Stomach smooth muscle (tissue), 2 donors: ENCODE results near the gene CASP8.

Source experiments
- H3K27ac ChIP-seq: one replicate; pipeline ENCODE4 v1.7.0; 2013; ENCODE audit warnings: mild to moderate bottlenecking, low read length, inconsistent platforms
- H3K27me3 ChIP-seq, 2 donors: one replicate each; pipeline ENCODE4 v1.7.0; 2013; ENCODE audit warnings: low read length in 2 of 2; ENCODE audit not compliant: insufficient read depth in 2 of 2, control insufficient read depth in 1 of 2
- H3K36me3 ChIP-seq, 2 donors: one replicate each; pipeline ENCODE4 v1.7.0; 2013; ENCODE audit warnings: low read length in 2 of 2; ENCODE audit not compliant: control insufficient read depth in 2 of 2, insufficient read depth in 2 of 2
- H3K4me1 ChIP-seq: one replicate; pipeline ENCODE4 v1.7.0; 2013; ENCODE audit warnings: low read length; ENCODE audit not compliant: control insufficient read depth, insufficient read depth
- H3K4me3 ChIP-seq, 2 donors: one replicate each; pipeline ENCODE4 v1.7.0; 2013; ENCODE audit warnings: low read length in 2 of 2
- H3K9ac ChIP-seq, 2 donors: one replicate each; pipeline ENCODE4 v1.7.0; 2013; ENCODE audit warnings: low read length in 2 of 2, mild to moderate bottlenecking in 1 of 2
- H3K9me3 ChIP-seq, 2 donors: one replicate each; pipeline ENCODE4 v1.7.0; 2013; ENCODE audit warnings: low read length in 2 of 2; ENCODE audit not compliant: control insufficient read depth in 2 of 2
- donor health status: healthy.
- donor health status: Pancreatic carcinoma.

The CASP8 gene

GRCh38 chr2:201258666-201259615, 1.4 kb upstream of the CASP8 start:
- Histone ChIP-seq H3K9me3 (no peaks in the 10 kb centered on the region), H3K27me3 (no peaks in the 10 kb centered on the region), H3K27ac (peak overlapping the region; percentile 66), H3K4me1 (peaks cover 10% of the 10 kb centered on the region), H3K4me3 (peak overlapping the region; percentile 81 to 95), H3K36me3 (no peaks in the 10 kb centered on the region), H3K9ac (peak overlapping the region; percentile 67 to 92)

- Histone ChIP-seq H3K36me3 (no peaks in the 10 kb centered on the region), H3K27me3 (no peaks in the 10 kb centered on the region), H3K27ac (no peak overlapping the region), H3K4me1 (peaks cover 4% of the 10 kb centered on the region), H3K9me3 (no peaks in the 10 kb centered on the region), H3K9ac (no peak overlapping the region), H3K4me3 (no peak overlapping the region)
These were observed 1.1 kb downstream of the CASP8 start for GRCh38 chr2:201261471-201261870.

GRCh38 chr2:201261906-201262305, 1.6 kb downstream of the CASP8 start:
- no peaks in the 10 kb centered on the region for H3K27me3 ChIP-seq
- peaks cover 4% of the 10 kb centered on the region for H3K4me1 ChIP-seq
- H3K4me3 ChIP-seq: no peak overlapping the region
- H3K27ac ChIP-seq: no peak overlapping the region
- no peaks in the 10 kb centered on the region for H3K36me3 ChIP-seq
- no peak overlapping the region for H3K9ac ChIP-seq
- no peaks in the 10 kb centered on the region for H3K9me3 ChIP-seq

- H3K4me1 ChIP-seq: no peaks in the 10 kb centered on the region
- no peaks in the 10 kb centered on the region for H3K27me3 ChIP-seq
- no peak overlapping the region for H3K27ac ChIP-seq
- H3K4me3 ChIP-seq: no peak overlapping the region
- H3K9me3 ChIP-seq: no peaks in the 10 kb centered on the region
- H3K9ac ChIP-seq: no peak overlapping the region
- peaks cover 0 to 2% of the 10 kb centered on the region in 2 donors for H3K36me3 ChIP-seq
These were observed 2.4 kb downstream of the CASP8 start for GRCh38 chr2:201262718-201263117.

DNA sequence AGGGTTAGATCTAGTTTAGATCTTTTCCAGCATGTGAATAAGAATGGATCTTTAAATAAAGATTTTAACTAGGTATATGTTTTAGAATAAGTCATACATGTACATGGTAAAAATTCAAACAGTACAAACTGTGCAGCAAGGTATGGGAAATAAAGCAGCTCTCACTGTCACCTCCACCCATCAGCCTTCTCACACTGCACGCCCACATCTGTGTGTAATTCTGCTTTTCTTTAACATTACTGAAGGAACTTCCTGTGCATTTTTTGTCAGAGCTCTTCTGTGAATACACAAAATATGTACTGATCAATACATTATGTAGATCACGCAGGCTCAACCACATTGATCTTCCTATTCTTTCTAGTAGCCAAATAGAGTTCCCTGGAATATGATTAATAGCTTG, 3.4 kb downstream of the CASP8 start:
- no peak overlapping the region for H3K4me3 ChIP-seq
- no peaks in the 10 kb centered on the region for H3K9me3 ChIP-seq
- H3K4me1 ChIP-seq: no peaks in the 10 kb centered on the region
- no peaks in the 10 kb centered on the region for H3K27me3 ChIP-seq
- H3K27ac ChIP-seq: no peak overlapping the region
- no peak overlapping the region for H3K9ac ChIP-seq
- peaks cover 0 to 7% of the 10 kb centered on the region in 2 donors for H3K36me3 ChIP-seq

DNA sequence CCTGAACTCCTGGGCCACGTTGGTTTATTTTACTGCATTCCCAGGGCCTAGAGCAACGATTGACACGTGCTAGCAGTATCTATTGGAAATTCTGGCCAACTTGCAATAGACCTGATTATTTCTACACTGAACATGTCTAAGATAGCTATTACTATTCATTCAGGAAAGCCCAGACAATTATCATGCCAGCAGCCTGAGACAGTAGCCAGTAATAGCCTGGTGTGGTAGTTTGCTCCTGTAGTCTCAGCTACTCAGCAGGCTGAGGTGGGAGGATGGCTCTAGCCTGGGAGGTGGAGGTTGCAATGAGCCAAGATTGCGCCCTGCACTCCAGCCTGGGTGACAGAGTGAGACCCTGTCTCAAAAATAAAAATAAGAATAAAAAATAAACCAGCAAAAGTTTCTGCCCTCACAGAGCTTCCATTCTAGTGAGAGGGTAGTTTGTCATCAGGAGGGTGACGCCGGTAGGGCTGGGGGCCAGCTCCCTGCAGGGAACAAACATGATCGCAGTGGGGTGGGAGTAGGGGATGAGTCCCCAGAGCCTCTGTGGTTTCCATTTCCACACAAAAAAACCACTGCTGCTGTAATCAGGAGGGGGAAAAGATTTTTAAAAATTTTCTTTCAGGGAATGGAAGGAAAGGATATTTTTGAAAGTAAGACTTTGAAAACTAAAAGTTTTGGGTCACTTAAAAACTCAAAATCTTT, 4.3 kb downstream of the CASP8 start:
- Histone ChIP-seq H3K4me1 (no peaks in the 10 kb centered on the region), H3K9ac (no peak overlapping the region), H3K36me3 (peaks cover 0 to 12% of the 10 kb centered on the region in 2 donors), H3K4me3 (no peak overlapping the region), H3K27me3 (no peaks in the 10 kb centered on the region), H3K9me3 (no peaks in the 10 kb centered on the region), H3K27ac (no peak overlapping the region)

GRCh38 chr2:201266629-201267028, 6.3 kb downstream of the CASP8 start:
- H3K9me3 ChIP-seq: no peaks in the 10 kb centered on the region
- no peak overlapping the region for H3K27ac ChIP-seq
- no peak overlapping the region for H3K9ac ChIP-seq
- no peak overlapping the region for H3K4me3 ChIP-seq
- no peaks in the 10 kb centered on the region for H3K27me3 ChIP-seq
- H3K36me3 ChIP-seq: peaks cover 2 to 17% of the 10 kb centered on the region in 2 donors
- H3K4me1 ChIP-seq: no peaks in the 10 kb centered on the region

- Histone ChIP-seq H3K27ac (no peak overlapping the region), H3K4me3 (no peak overlapping the region), H3K9ac (no peak overlapping the region), H3K9me3 (no peaks in the 10 kb centered on the region), H3K27me3 (no peaks in the 10 kb centered on the region), H3K4me1 (no peaks in the 10 kb centered on the region), H3K36me3 (peaks cover 3 to 18% of the 10 kb centered on the region in 2 donors)
These were observed 7.1 kb downstream of the CASP8 start for GRCh38 chr2:201267278-201268030.

GRCh38 chr2:201269764-201270163, 9.4 kb downstream of the CASP8 start:
- H3K9me3 ChIP-seq: no peaks in the 10 kb centered on the region
- H3K36me3 ChIP-seq: peaks cover 5 to 22% of the 10 kb centered on the region in 2 donors
- no peak overlapping the region for H3K4me3 ChIP-seq
- no peaks in the 10 kb centered on the region for H3K4me1 ChIP-seq
- no peak overlapping the region for H3K9ac ChIP-seq
- H3K27ac ChIP-seq: no peak overlapping the region
- no peaks in the 10 kb centered on the region for H3K27me3 ChIP-seq

DNA sequence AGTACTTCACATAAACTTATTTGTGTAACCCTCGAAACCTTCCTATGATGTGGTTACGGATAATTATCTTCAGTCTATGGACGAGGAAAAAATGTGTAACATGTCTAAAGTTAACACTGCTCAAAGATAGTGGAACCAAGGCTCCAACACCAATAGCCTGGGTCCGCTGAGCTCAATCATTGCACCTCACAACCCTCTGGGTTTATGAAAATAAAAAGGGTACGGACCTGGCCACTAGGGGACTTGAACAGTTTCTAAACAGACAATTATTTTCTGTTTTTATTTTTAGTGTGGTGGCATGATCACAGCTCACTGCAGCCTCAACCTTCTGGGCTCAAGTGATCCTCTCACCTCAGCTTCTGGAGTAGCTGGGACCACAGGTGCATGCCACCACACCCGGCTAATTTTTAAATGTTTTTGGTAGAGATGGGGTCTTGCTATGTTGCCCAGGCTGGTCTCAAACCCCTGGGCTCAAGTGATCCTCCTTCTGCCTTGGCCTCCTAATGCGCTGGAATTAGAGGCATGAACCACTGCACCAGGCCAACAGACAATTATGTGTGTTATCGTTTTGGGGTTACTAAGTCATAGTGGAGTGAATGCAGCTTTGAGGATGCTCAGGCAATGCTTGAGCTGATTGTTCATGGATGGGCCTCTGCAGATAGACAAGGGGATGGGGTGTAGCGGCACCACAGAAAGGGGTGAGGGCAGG, 10.1 kb downstream of the CASP8 start:
- Histone ChIP-seq H3K27me3 (no peaks in the 10 kb centered on the region), H3K9me3 (no peaks in the 10 kb centered on the region), H3K36me3 (peaks cover 5 to 25% of the 10 kb centered on the region in 2 donors), H3K27ac (no peak overlapping the region), H3K4me3 (no peak overlapping the region), H3K9ac (no peak overlapping the region), H3K4me1 (no peaks in the 10 kb centered on the region)
